HUDEP-2 (cell line): ENCODE measurements around the gene PARVG.
"Not testable (repeated sequence)": the region's sequence is repeated elsewhere in the genome, so short reads cannot be mapped to it uniquely, and the experiment has no call there.

ENCODE experiments used
- DNase-seq, 76 experiments: peaks; one replicate each; lab custom pipeline; 2025; ENCODE audit not compliant: unreplicated experiment in 76 of 76; lab: John Stamatoyannopoulos, UW

PARVG gene

GRCh38 chr22:44234372-44234771, 53.6 kb downstream of the PARVG start:
- not testable (repeated sequence) for DNase-seq

- DNase-seq = no peak
Measured at GRCh38 chr22:44237290-44237689, 56.6 kb downstream of the PARVG start.

- DNase-seq = not testable (repeated sequence)
Measured at GRCh38 chr22:44241121-44241520, 60.4 kb downstream of the PARVG start.

- no peak for DNase-seq
Measured at GRCh38 chr22:44242946-44243724, 62.4 kb downstream of the PARVG start.

GRCh38 chr22:44243761-44244160, 63.0 kb downstream of the PARVG start:
- DNase-seq = no peak

GRCh38 chr22:44244265-44244822, 63.6 kb downstream of the PARVG start:
- no peak for DNase-seq

- no peak for DNase-seq
Measured at GRCh38 chr22:44245438-44245837, 64.7 kb downstream of the PARVG start.

GRCh38 chr22:44245867-44246266, 65.1 kb downstream of the PARVG start:
- DNase-seq = no peak

- DNase-seq = no peak
Measured at GRCh38 chr22:44246615-44247326, 66.0 kb downstream of the PARVG start.

GRCh38 chr22:44247346-44247745, 66.6 kb downstream of the PARVG start:
- no peak for DNase-seq

- DNase-seq = no peak
Measured at GRCh38 chr22:44247923-44248892, 67.5 kb downstream of the PARVG start.

GRCh38 chr22:44248926-44249325, 68.2 kb downstream of the PARVG start:
- no peak for DNase-seq

GRCh38 chr22:44249376-44250147, 68.8 kb downstream of the PARVG start:
- no peak for DNase-seq

GRCh38 chr22:44254811-44255210, 74.1 kb downstream of the PARVG start:
- DNase-seq = no peak

GRCh38 chr22:44256085-44256484, 75.4 kb downstream of the PARVG start:
- no peak for DNase-seq

GRCh38 chr22:44256556-44257485, 76.1 kb downstream of the PARVG start:
- no peak for DNase-seq
